Measurements from ENCODE around the gene GALNT10. TPM values are rescaled to one million over a fixed set of nuclear protein-coding genes. Genes with fewer than 3 reads are reported as not detected.

The GALNT10 gene
- polyA plus RNA-seq, 1 of the 3 experiments (the other 2 are of a cell fraction), result 56.3 TPM

GRCh38 chr5:154373729-154374179 lies 183.2 kb downstream of the GALNT10 start:
- Histone ChIP-seq H3K4me1 (ENCODE audit: control insufficient read depth in 1 of 2, insufficient read depth in 2 of 2, low read depth in 1 of 2, low read length in 1 of 2) (peaks cover 12 to 35% of the 10 kb centered on the region in 2 experiments), H3K4me2 (no peak overlapping the region), H2AFZ (ENCODE audit: low read depth) (no peak overlapping the region), H3K27ac (ENCODE audit: low read depth in 2 of 2, low read length in 1 of 2) (no peak overlapping the region), H3K27me3 (ENCODE audit: insufficient read depth) (no peaks in the 10 kb centered on the region), H4K20me1 (ENCODE audit: insufficient read depth) (no peaks in the 10 kb centered on the region), H3K9me3 (no peaks in the 10 kb centered on the region), H3K9me2 (no peaks in the 10 kb centered on the region), H3K4me3 (ENCODE audit: low read depth in 2 of 2, low read length in 1 of 2) (no peak overlapping the region), H3K9ac (no peak overlapping the region), H3F3A (replicated peaks; ENCODE audit: insufficient read depth) (peaks cover 13% of the 10 kb centered on the region), H3K36me3 (replicated peaks in 1 of 2; ENCODE audit: control insufficient read depth in 1 of 2, insufficient read depth in 2 of 2, low read length in 1 of 2) (peaks cover 28 to 37% of the 10 kb centered on the region in 2 experiments), H3K79me2 (ENCODE audit: insufficient read depth) (peaks cover 35% of the 10 kb centered on the region)
- ChIA-PET POLR2A (no interaction called here), CTCF (interaction anchor here (1.1 kb wide), 1 partner anchor 408 kb away, joined by 3 read pairs; no protein-coding TSS in a partner anchor)
- DNase-seq, result no peak
- WGBS (ENCODE audit: low lambda C conversion rate), result 93% methylated on average over 8 of the region's 8 CpGs
- no peak for TF ChIP-seq MXI1 (IDR thresholded peaks at IDR 0.05; ENCODE audit: low read depth, low read length)
- no peak for TF ChIP-seq FOXJ3 (CRISPR knock-in tag; IDR thresholded peaks at IDR 0.05)
- TF ChIP-seq FOSL2 (IDR thresholded peaks at IDR 0.05; ENCODE audit: borderline replicate concordance, low read depth), result no peak
- TF ChIP-seq GABPA (IDR thresholded peaks at IDR 0.05; ENCODE audit: low read depth), result no peak
- TF ChIP-seq YY1 (IDR thresholded peaks at IDR 0.05; ENCODE audit: low read depth), result no peak

- DNase-seq, result no peak
Measured at GRCh38 chr5:154374264-154374663, 183.7 kb downstream of the GALNT10 start.

More at GRCh38 chr5:154374264-154374663, 183.7 kb downstream of the GALNT10 start:
- POLR2A ChIA-PET, result no interaction called here
- Histone ChIP-seq H4K20me1 (ENCODE audit: insufficient read depth) (no peaks in the 10 kb centered on the region), H3K36me3 (replicated peaks in 1 of 2; ENCODE audit: control insufficient read depth in 1 of 2, insufficient read depth in 2 of 2, low read length in 1 of 2) (peaks cover 33 to 42% of the 10 kb centered on the region in 2 experiments), H3K79me2 (ENCODE audit: insufficient read depth) (peaks cover 32% of the 10 kb centered on the region), H3F3A (replicated peaks; ENCODE audit: insufficient read depth) (peaks cover 8% of the 10 kb centered on the region), H3K27ac (ENCODE audit: low read depth in 2 of 2, low read length in 1 of 2) (no peak overlapping the region), H3K9me2 (no peaks in the 10 kb centered on the region), H3K4me1 (ENCODE audit: control insufficient read depth in 1 of 2, insufficient read depth in 2 of 2, low read depth in 1 of 2, low read length in 1 of 2) (peaks cover 12 to 30% of the 10 kb centered on the region in 2 experiments), H3K4me3 (ENCODE audit: low read depth in 2 of 2, low read length in 1 of 2) (no peak overlapping the region), H3K9me3 (no peaks in the 10 kb centered on the region), H3K4me2 (no peak overlapping the region), H2AFZ (ENCODE audit: low read depth) (no peak overlapping the region), H3K9ac (no peak overlapping the region), H3K27me3 (ENCODE audit: insufficient read depth) (no peaks in the 10 kb centered on the region)
- CTCF ChIA-PET, result interaction anchor here (1.1 kb wide), 2 partner anchors 302 to 409 kb away, joined by 3 read pairs; no protein-coding TSS in a partner anchor
- 97% methylated on average over 4 of the region's 4 CpGs for WGBS (ENCODE audit: low lambda C conversion rate)
- TF ChIP-seq ELF1 (IDR thresholded peaks at IDR 0.05), result no peak
- TF ChIP-seq FOXJ3 (CRISPR knock-in tag; IDR thresholded peaks at IDR 0.05), result no peak
- TF ChIP-seq SMC3 (IDR thresholded peaks at IDR 0.05; ENCODE audit: low read depth, low read length), result no peak
- TF ChIP-seq CHD2 (IDR thresholded peaks at IDR 0.05; ENCODE audit: low read length, partially characterized antibody), result no peak
- no peak for TF ChIP-seq GATA2 (CRISPR knock-in tag; IDR thresholded peaks at IDR 0.05)
- no peak for TF ChIP-seq EP300 (IDR thresholded peaks at IDR 0.05; ENCODE audit: borderline replicate concordance in 1 of 2, low read depth in 1 of 2, low read length in 1 of 2)
- no peak for TF ChIP-seq MAX (IDR thresholded peaks at IDR 0.05; ENCODE audit: low read depth)
- TF ChIP-seq NFIC (IDR thresholded peaks at IDR 0.05; ENCODE audit: borderline replicate concordance), result no peak
- TF ChIP-seq MEF2A (IDR thresholded peaks at IDR 0.05; ENCODE audit: borderline replicate concordance, low read depth), result no peak
- no peak for TF ChIP-seq USF1 (IDR thresholded peaks at IDR 0.05; ENCODE audit: borderline replicate concordance, low read depth)
- TF ChIP-seq RFX5 (IDR thresholded peaks at IDR 0.05; ENCODE audit: low read length), result no peak
- TF ChIP-seq REST (IDR thresholded peaks at IDR 0.05; ENCODE audit: low read depth, low read length), result no peak
- no peak for TF ChIP-seq JUND (IDR thresholded peaks at IDR 0.05)
- TF ChIP-seq RCOR1 (IDR thresholded peaks at IDR 0.05; ENCODE audit: low read length), result no peak
